Lower leg skin (tissue), 3 donors: ENCODE data around the gene MAJIN.

Experiments used
- POLR2A ChIP-seq, 2 donors: fragments of 450-650 bp; IDR thresholded peaks; one replicate each; pipeline ENCODE4 v1.6.1; 2016 to 2017; ENCODE audit warnings: antibody characterized with exemption in 2 of 2, mild to moderate bottlenecking in 1 of 2, moderate library complexity in 1 of 2
- TF ChIP-seq, protein P1 (sequence below), 3 donors: fragments of 450-650 bp; IDR thresholded peaks; one replicate each; pipeline ENCODE4 v1.5.1; 2016; ENCODE audit warnings: antibody characterized with exemption in 3 of 3, mild to moderate bottlenecking in 3 of 3, moderate library complexity in 2 of 3

DNA sequence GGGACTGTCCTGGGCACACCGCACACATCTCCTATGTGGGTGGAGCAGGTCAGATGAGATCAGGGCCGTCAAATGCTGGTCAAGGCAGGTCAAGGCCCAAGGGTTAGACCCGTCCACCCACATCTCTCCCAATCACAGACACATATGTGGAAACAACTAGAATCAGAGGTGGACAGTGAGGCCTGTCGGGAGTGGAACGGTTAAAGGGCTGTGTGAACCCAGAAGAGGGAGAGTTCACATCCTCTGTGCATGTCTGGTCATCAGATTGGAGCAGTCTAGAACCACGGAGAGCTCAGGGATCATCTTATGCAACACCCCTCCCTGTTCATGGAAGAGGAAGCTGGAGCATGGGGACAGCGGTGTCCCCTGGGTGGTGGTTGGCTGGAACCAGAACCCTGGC lies 47.9 kb upstream of the MAJIN start:
- TF ChIP-seq POLR2A (IDR thresholded peaks at IDR 0.05): no peak
- TF ChIP-seq, protein P1, sequence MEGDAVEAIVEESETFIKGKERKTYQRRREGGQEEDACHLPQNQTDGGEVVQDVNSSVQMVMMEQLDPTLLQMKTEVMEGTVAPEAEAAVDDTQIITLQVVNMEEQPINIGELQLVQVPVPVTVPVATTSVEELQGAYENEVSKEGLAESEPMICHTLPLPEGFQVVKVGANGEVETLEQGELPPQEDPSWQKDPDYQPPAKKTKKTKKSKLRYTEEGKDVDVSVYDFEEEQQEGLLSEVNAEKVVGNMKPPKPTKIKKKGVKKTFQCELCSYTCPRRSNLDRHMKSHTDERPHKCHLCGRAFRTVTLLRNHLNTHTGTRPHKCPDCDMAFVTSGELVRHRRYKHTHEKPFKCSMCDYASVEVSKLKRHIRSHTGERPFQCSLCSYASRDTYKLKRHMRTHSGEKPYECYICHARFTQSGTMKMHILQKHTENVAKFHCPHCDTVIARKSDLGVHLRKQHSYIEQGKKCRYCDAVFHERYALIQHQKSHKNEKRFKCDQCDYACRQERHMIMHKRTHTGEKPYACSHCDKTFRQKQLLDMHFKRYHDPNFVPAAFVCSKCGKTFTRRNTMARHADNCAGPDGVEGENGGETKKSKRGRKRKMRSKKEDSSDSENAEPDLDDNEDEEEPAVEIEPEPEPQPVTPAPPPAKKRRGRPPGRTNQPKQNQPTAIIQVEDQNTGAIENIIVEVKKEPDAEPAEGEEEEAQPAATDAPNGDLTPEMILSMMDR (IDR thresholded peaks at IDR 0.05): no peak
